Thyroid gland (tissue), 4 donors: Measurements from ENCODE around the gene APBA3. TPM values are rescaled to one million over a fixed set of nuclear protein-coding genes. Genes with fewer than 3 reads are reported as not detected.

Experiments used
- DNase-seq, 2 donors: peaks; one replicate each; pipeline ENCODE4 v3.0.0-alpha.2; 2019
- H3K27ac ChIP-seq, 3 donors: fragments of 200-600 bp; sonication (generic); 1 replicate in 2 of 3; 2 replicates in 1 of 3; pipeline ENCODE4 v1.5.1; 2016 to 2019; ENCODE audit warnings: mild to moderate bottlenecking in 1 of 3, moderate library complexity in 1 of 3
- H3K27me3 ChIP-seq: fragments of 200-600 bp; sonication (generic); one replicate; pipeline ENCODE4 v1.5.1; 2019
- H3K36me3 ChIP-seq, 2 donors: fragments of 200-600 bp; sonication (generic); one replicate each; pipeline ENCODE4 v1.5.1; 2016 to 2019
- H3K4me1 ChIP-seq, 2 donors: fragments of 200-600 bp; sonication (generic); one replicate each; pipeline ENCODE4 v1.5.1; 2017 to 2019
- H3K4me3 ChIP-seq, 3 donors: fragments of 200-600 bp; sonication (generic); replicated peaks in 1 of 3; 1 replicate in 2 of 3; 2 replicates in 1 of 3; pipeline ENCODE4 v1.5.1; 2016; ENCODE audit warnings: mild to moderate bottlenecking in 1 of 3
- H3K9me3 ChIP-seq: fragments of 200-600 bp; sonication (generic); one replicate; pipeline ENCODE4 v1.5.1; 2017
- CTCF ChIP-seq, 6 experiments: fragments of 200-600 bp in 3 of 6; fragments of 450-650 bp in 3 of 6; sonication (generic) in 3 of 6; IDR thresholded peaks; one replicate each; pipeline ENCODE4 v1.5.1; 2016 to 2019; ENCODE audit warnings: antibody characterized with exemption in 6 of 6, mild to moderate bottlenecking in 2 of 6, inconsistent platforms in 1 of 6, moderate library complexity in 1 of 6
- POLR2A ChIP-seq, 2 donors: fragments of 450-650 bp; IDR thresholded peaks; one replicate each; pipeline ENCODE4 v1.6.1; 2017; ENCODE audit warnings: antibody characterized with exemption in 2 of 2, mild to moderate bottlenecking in 2 of 2, moderate library complexity in 1 of 2
- WGBS, 2 donors: methylation state at CpG; one replicate each; pipeline ENCODE4 v1.1.5; 2017; 5-methylcytosine and 5-hydroxymethylcytosine counted together
- intact Hi-C: fragments of 100-400 bp; cut with DNase I; formaldehyde crosslinking; loops from one replicate; pipeline ENCODE4 v1.15.1; 2023
- total RNA-seq, 4 donors: library from RNA; depleted of rRNA; stranded (reverse); fragments of >200 nt; gene quantifications; one replicate each; pipeline ENCODE4 v1.2.3, GENCODE V29; 2016

The APBA3 gene
- total RNA-seq, 4 donors from 2014 or later = 33.6 to 42.9 (median 38.1) TPM

DNA sequence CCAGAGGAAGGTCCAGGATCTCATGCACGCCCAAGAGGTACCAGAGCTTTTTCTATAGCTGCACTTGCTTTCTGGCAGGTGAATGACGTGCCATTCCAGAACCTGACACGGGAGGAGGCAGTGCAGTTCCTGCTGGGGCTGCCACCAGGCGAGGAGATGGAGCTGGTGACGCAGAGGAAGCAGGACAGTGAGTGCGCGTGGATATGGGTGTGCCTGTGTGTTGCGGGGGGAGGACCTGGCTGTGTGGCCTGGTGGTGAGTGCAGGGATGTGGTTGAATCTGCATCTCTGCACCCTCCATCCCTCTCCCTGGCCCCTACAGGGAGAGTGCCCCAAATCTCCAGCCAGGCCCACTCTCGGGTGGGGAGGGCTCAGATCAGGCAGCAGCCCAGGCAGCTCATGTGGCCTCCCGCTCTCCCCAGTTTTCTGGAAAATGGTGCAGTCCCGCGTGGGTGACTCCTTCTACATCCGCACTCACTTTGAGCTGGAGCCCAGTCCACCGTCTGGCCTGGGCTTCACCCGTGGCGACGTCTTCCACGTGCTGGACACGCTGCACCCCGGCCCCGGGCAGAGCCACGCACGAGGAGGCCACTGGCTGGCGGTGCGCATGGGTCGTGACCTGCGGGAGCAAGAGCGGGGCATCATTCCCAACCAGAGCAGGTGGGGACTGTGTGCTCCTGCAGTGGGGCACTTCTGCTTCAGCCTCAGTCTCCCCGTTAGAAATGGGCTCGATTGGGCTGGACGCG, 22.8 kb downstream of the APBA3 start:
- no peaks in the 10 kb centered on the region for H3K9me3 ChIP-seq
- no peak overlapping the region for H3K27ac ChIP-seq
- H3K4me1 ChIP-seq = no peaks in the 10 kb centered on the region
- peaks cover 14 to 19% of the 10 kb centered on the region in 2 donors for H3K36me3 ChIP-seq
- DNase-seq = no peak
- H3K27me3 ChIP-seq = no peaks in the 10 kb centered on the region
- intact Hi-C loops = no loop called here
- no peak overlapping the region for H3K4me3 ChIP-seq
- 91% methylated on average over 26 to 31 of the region's 32 CpGs for WGBS, 2 donors
- TF ChIP-seq POLR2A (IDR thresholded peaks at IDR 0.05) (no peak), CTCF (IDR thresholded peaks at IDR 0.05) (no peak)

GRCh38 chr19:3737487-3738205, 23.8 kb downstream of the APBA3 start:
- Histone ChIP-seq H3K27me3 (no peaks in the 10 kb centered on the region), H3K4me3 (no peak overlapping the region), H3K9me3 (no peaks in the 10 kb centered on the region), H3K4me1 (no peaks in the 10 kb centered on the region), H3K27ac (no peak overlapping the region), H3K36me3 (peaks cover 14 to 19% of the 10 kb centered on the region in 2 donors)
- DNase-seq = no peak
- 94 to 95% methylated on average over 9 to 10 of the region's 10 CpGs for WGBS, 2 donors
- no peak for TF ChIP-seq CTCF (IDR thresholded peaks at IDR 0.05)
- TF ChIP-seq POLR2A (IDR thresholded peaks at IDR 0.05) = no peak
- intact Hi-C loops = no loop called here

DNA sequence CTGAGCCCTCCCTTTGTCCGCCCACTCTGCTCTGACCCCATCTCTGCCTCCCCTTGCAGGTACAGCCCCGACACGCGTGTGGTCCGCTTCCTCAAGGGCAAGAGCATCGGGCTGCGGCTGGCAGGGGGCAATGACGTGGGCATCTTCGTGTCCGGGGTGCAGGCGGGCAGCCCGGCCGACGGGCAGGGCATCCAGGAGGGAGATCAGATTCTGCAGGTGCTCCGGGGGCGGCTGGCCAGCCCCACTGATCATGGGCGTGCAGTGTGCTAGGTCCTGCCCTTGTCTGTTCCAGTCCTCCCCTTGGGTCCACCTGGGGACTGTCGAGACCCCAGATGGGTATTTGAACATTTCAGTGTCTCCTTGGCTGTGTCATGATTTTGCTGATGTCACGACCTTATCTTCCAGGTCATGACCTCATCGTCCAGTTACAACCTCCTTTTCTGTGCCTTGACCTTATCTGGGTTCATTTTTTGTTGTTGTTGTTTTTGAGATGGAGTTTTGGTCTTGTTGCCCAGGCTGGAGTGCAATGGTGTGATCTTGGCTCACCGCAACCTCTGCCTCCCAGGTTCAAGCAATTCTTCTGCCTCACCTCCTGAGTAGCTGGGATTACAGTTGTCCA, 25.3 kb downstream of the APBA3 start:
- no peak overlapping the region for H3K27ac ChIP-seq
- intact Hi-C loops = no loop called here
- DNase-seq = no peak
- H3K9me3 ChIP-seq = no peaks in the 10 kb centered on the region
- H3K36me3 ChIP-seq = peaks cover 14 to 19% of the 10 kb centered on the region in 2 donors
- H3K4me1 ChIP-seq = no peaks in the 10 kb centered on the region
- no peak overlapping the region for H3K4me3 ChIP-seq
- 84 to 92% methylated on average over 19 to 20 of the region's 21 CpGs for WGBS, 2 donors
- no peaks in the 10 kb centered on the region for H3K27me3 ChIP-seq
- TF ChIP-seq CTCF (IDR thresholded peaks at IDR 0.05) (no peak), POLR2A (IDR thresholded peaks at IDR 0.05) (no peak)

- no peak for TF ChIP-seq POLR2A (IDR thresholded peaks at IDR 0.05)
- TF ChIP-seq CTCF (IDR thresholded peaks at IDR 0.05) = no peak
- intact Hi-C loops = no loop called here
- Histone ChIP-seq H3K4me1 (no peaks in the 10 kb centered on the region), H3K9me3 (no peaks in the 10 kb centered on the region), H3K36me3 (peaks cover 7 to 19% of the 10 kb centered on the region in 2 donors), H3K27ac (no peak overlapping the region), H3K4me3 (no peak overlapping the region), H3K27me3 (no peaks in the 10 kb centered on the region)
- no peak for DNase-seq
- WGBS, 2 donors = 93 to 94% methylated on average over 7 to 14 of the region's 14 CpGs
These were observed 27.2 kb downstream of the APBA3 start for GRCh38 chr19:3734310-3734600.
